Liver (tissue), 9 donors: ENCODE measurements around the gene SLFN12L. TPM values are rescaled to one million over a fixed set of nuclear protein-coding genes. Genes with fewer than 3 reads are reported as not detected.

ENCODE experiments used
- DNase-seq: peaks from one replicate; pipeline ENCODE4 v3.0.0-alpha.2; 2017; ENCODE audit warnings: low spot score
- H3K27ac ChIP-seq, 2 donors: one replicate each; pipeline ENCODE4 v1.7.0; 2013; ENCODE audit warnings: inconsistent platforms in 2 of 2, low read length in 2 of 2, control low read depth in 1 of 2, low read depth in 1 of 2, mild to moderate bottlenecking in 1 of 2
- H3K27me3 ChIP-seq, 4 donors: one replicate each; pipeline versions ENCODE4 v1.6.1 to v1.7.0; 2013; ENCODE audit warnings: low read length in 3 of 4, inconsistent platforms in 1 of 4, mild to moderate bottlenecking in 1 of 4, moderate library complexity in 1 of 4; ENCODE audit not compliant: control insufficient read depth in 4 of 4, insufficient read depth in 4 of 4
- H3K36me3 ChIP-seq, 4 donors: one replicate each; pipeline versions ENCODE4 v1.6.1 to v1.7.0; 2013; ENCODE audit warnings: low read length in 3 of 4, mild to moderate bottlenecking in 3 of 4, low read depth in 1 of 4, moderate library complexity in 1 of 4; ENCODE audit not compliant: control insufficient read depth in 4 of 4, insufficient read depth in 3 of 4
- H3K4me1 ChIP-seq, 4 donors: one replicate each; pipeline versions ENCODE4 v1.6.1 to v1.7.0; 2013; ENCODE audit warnings: low read length in 3 of 4, mild to moderate bottlenecking in 3 of 4, moderate library complexity in 1 of 4; ENCODE audit not compliant: control insufficient read depth in 4 of 4, insufficient read depth in 4 of 4
- H3K4me3 ChIP-seq, 3 donors: one replicate each; pipeline versions ENCODE4 v1.6.1 to v1.7.0; 2013; ENCODE audit warnings: low read length in 3 of 3, control low read depth in 1 of 3, low read depth in 1 of 3, mild to moderate bottlenecking in 1 of 3
- H3K9ac ChIP-seq, 2 donors: one replicate each; pipeline ENCODE4 v1.7.0; 2013; ENCODE audit warnings: low read length in 2 of 2, mild to moderate bottlenecking in 2 of 2, moderate library complexity in 2 of 2, control low read depth in 1 of 2, low read depth in 1 of 2
- H3K9me3 ChIP-seq, 4 donors: one replicate each; pipeline versions ENCODE4 v1.6.1 to v1.7.0; 2013; ENCODE audit warnings: low read length in 3 of 4; ENCODE audit not compliant: control insufficient read depth in 4 of 4
- EGR1 ChIP-seq, 2 donors: IDR thresholded peaks; 2 replicates each; pipeline ENCODE4 v1.6.1; 2016 to 2018; ENCODE audit warnings: antibody characterized with exemption in 2 of 2, low read depth in 2 of 2
- FOXA1 ChIP-seq: IDR thresholded peaks from 2 replicates; pipeline ENCODE4 v1.6.1; 2016; ENCODE audit warnings: antibody characterized with exemption
- FOXA2 ChIP-seq: IDR thresholded peaks from 2 replicates; pipeline ENCODE4 v1.6.1; 2016; ENCODE audit warnings: antibody characterized with exemption
- GABPA ChIP-seq, 2 donors: IDR thresholded peaks in 1 of 2; conservative IDR thresholded peaks in 1 of 2; 2 replicates each; pipeline ENCODE4 v1.6.1; 2016; ENCODE audit warnings: antibody characterized with exemption in 2 of 2, mild to moderate bottlenecking in 1 of 2, moderate library complexity in 1 of 2
- HNF4A ChIP-seq, 2 donors: conservative IDR thresholded peaks; 2 replicates each; pipeline ENCODE4 v1.6.1; 2016; ENCODE audit warnings: antibody characterized with exemption in 2 of 2, mild to moderate bottlenecking in 2 of 2
- HNF4G ChIP-seq: IDR thresholded peaks from 2 replicates; pipeline ENCODE4 v1.6.1; 2016; ENCODE audit warnings: antibody characterized with exemption
- JUND ChIP-seq, 2 donors: IDR thresholded peaks; 2 replicates each; pipeline ENCODE4 v1.6.1; 2016; ENCODE audit warnings: antibody characterized with exemption in 2 of 2
- NR2F2 ChIP-seq: IDR thresholded peaks from 2 replicates; pipeline ENCODE4 v1.6.1; 2016; ENCODE audit warnings: antibody characterized with exemption
- RAD21 ChIP-seq, 2 donors: IDR thresholded peaks; 2 replicates each; pipeline ENCODE4 v1.6.1; 2016; ENCODE audit warnings: antibody characterized with exemption in 2 of 2, mild to moderate bottlenecking in 2 of 2
- RXRA ChIP-seq, 2 donors: IDR thresholded peaks; 2 replicates each; pipeline ENCODE4 v1.6.1; 2017 to 2018; ENCODE audit warnings: antibody characterized with exemption in 2 of 2, mild to moderate bottlenecking in 1 of 2
- SP1 ChIP-seq: IDR thresholded peaks from 2 replicates; pipeline ENCODE4 v1.6.1; 2018; ENCODE audit warnings: antibody characterized with exemption, mild to moderate bottlenecking
- TAF1 ChIP-seq: conservative IDR thresholded peaks from 2 replicates; pipeline ENCODE4 v1.6.1; 2016; ENCODE audit warnings: antibody characterized with exemption, mild to moderate bottlenecking
- YY1 ChIP-seq: IDR thresholded peaks from 2 replicates; pipeline ENCODE4 v1.6.1; 2016; ENCODE audit warnings: antibody characterized with exemption, mild to moderate bottlenecking
- WGBS: extraction: QIAGEN DNeasy Blood & Tissue Kit; methylation state at CpG from one replicate; pipeline ENCODE4 v1.1.7; 2013; 5-methylcytosine and 5-hydroxymethylcytosine counted together
- polyA plus RNA-seq, 2 donors: library from polyadenylated mRNA; stranded (reverse) in 1 of 2; unstranded in 1 of 2; fragments of 200-250 nt in 1 of 2; fragments of >200 nt in 1 of 2; fragmentation: Nextera tagmentation in 1 of 2; extraction: Ambion mirVana in 1 of 2; gene quantifications; one replicate each; pipeline versions ENCODE4 v1.2.1 to v1.2.3, GENCODE V29; 2013 to 2015
- total RNA-seq, 2 donors: library from RNA; depleted of rRNA; stranded (reverse); fragments of >200 nt; gene quantifications; one replicate each; pipeline ENCODE4 v1.2.3, GENCODE V29; 2014
- TF ChIP-seq, protein P1 (sequence below): IDR thresholded peaks from 2 replicates; pipeline ENCODE4 v1.6.1; 2016; ENCODE audit warnings: antibody characterized with exemption
- TF ChIP-seq, protein P2 (sequence below): IDR thresholded peaks from 2 replicates; pipeline ENCODE4 v1.6.1; 2016; ENCODE audit warnings: antibody characterized with exemption
- TF ChIP-seq, protein P3 (sequence below): IDR thresholded peaks from 2 replicates; pipeline ENCODE4 v1.6.1; 2016; ENCODE audit warnings: antibody characterized with exemption
- TF ChIP-seq, protein P4 (sequence below): fragments of 150-350 bp; IDR thresholded peaks from 2 replicates; pipeline ENCODE4 v1.5.1; 2017; ENCODE audit warnings: improper control_type of control experiment, low read depth, low read length; ENCODE audit not compliant: missing input control
- TF ChIP-seq, protein P5 (sequence below): IDR thresholded peaks from 2 replicates; pipeline ENCODE4 v1.6.1; 2016; ENCODE audit warnings: antibody characterized with exemption, mild to moderate bottlenecking
- donor health status: healthy.
- donor health status: healthy.
- donor health status: healthy.
- donor health status: healthy.
- donor health status: healthy.

Gene SLFN12L
- total and polyA plus RNA-seq, 4 donors = 0.09 to 2.2 (median 0.27) TPM

DNA sequence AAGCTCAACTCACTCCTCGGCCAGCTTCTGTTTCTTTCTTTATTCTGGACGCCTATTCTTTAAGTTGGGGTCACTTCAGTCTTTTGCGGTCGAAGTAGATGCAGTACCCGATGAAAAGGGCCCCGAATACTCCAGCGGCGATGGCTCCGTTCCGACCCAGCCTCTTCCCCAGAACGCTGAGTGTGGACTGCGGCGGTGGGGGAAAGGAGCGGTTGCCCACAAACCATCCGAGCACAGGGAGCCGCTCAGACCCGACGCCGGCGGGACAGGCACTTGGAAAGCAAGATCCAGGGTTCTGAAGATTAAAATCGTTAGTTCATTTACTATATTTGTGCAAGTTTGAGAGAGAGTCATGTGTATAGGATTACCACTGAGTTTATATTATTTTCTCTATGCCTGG is 22.5 kb downstream of the SLFN12L start:
- no peak overlapping the region for H3K27ac ChIP-seq
- DNase-seq = no peak
- no peaks in the 10 kb centered on the region for H3K4me1 ChIP-seq
- no peaks in the 10 kb centered on the region for H3K36me3 ChIP-seq
- TF ChIP-seq HNF4A (conservative IDR thresholded peaks at IDR 0.05) (no peak), FOXA1 (no peak), SP1 (no peak), RXRA (IDR thresholded peaks at IDR 0.05) (no peak), JUND (IDR thresholded peaks at IDR 0.05) (no peak), RAD21 (IDR thresholded peaks at IDR 0.05) (no peak), EGR1 (IDR thresholded peaks at IDR 0.05; ENCODE audit: low read depth in 2 of 2) (no peak), YY1 (no peak), NR2F2 (no peak), FOXA2 (no peak), GABPA (IDR thresholded peaks at IDR 0.05 in 1 of 2, conservative IDR thresholded peaks at IDR 0.05 in 1 of 2) (no peak), TAF1 (no peak), HNF4G (no peak)
- TF ChIP-seq, protein P1, sequence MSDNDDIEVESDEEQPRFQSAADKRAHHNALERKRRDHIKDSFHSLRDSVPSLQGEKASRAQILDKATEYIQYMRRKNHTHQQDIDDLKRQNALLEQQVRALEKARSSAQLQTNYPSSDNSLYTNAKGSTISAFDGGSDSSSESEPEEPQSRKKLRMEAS = no peak
- TF ChIP-seq, protein P2, sequence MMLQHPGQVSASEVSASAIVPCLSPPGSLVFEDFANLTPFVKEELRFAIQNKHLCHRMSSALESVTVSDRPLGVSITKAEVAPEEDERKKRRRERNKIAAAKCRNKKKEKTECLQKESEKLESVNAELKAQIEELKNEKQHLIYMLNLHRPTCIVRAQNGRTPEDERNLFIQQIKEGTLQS = no peak
- TF ChIP-seq, protein P3, sequence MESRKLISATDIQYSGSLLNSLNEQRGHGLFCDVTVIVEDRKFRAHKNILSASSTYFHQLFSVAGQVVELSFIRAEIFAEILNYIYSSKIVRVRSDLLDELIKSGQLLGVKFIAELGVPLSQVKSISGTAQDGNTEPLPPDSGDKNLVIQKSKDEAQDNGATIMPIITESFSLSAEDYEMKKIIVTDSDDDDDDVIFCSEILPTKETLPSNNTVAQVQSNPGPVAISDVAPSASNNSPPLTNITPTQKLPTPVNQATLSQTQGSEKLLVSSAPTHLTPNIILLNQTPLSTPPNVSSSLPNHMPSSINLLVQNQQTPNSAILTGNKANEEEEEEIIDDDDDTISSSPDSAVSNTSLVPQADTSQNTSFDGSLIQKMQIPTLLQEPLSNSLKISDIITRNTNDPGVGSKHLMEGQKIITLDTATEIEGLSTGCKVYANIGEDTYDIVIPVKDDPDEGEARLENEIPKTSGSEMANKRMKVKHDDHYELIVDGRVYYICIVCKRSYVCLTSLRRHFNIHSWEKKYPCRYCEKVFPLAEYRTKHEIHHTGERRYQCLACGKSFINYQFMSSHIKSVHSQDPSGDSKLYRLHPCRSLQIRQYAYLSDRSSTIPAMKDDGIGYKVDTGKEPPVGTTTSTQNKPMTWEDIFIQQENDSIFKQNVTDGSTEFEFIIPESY = no peak
- TF ChIP-seq, protein P4, sequence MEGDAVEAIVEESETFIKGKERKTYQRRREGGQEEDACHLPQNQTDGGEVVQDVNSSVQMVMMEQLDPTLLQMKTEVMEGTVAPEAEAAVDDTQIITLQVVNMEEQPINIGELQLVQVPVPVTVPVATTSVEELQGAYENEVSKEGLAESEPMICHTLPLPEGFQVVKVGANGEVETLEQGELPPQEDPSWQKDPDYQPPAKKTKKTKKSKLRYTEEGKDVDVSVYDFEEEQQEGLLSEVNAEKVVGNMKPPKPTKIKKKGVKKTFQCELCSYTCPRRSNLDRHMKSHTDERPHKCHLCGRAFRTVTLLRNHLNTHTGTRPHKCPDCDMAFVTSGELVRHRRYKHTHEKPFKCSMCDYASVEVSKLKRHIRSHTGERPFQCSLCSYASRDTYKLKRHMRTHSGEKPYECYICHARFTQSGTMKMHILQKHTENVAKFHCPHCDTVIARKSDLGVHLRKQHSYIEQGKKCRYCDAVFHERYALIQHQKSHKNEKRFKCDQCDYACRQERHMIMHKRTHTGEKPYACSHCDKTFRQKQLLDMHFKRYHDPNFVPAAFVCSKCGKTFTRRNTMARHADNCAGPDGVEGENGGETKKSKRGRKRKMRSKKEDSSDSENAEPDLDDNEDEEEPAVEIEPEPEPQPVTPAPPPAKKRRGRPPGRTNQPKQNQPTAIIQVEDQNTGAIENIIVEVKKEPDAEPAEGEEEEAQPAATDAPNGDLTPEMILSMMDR = no peak
- TF ChIP-seq, protein P5, sequence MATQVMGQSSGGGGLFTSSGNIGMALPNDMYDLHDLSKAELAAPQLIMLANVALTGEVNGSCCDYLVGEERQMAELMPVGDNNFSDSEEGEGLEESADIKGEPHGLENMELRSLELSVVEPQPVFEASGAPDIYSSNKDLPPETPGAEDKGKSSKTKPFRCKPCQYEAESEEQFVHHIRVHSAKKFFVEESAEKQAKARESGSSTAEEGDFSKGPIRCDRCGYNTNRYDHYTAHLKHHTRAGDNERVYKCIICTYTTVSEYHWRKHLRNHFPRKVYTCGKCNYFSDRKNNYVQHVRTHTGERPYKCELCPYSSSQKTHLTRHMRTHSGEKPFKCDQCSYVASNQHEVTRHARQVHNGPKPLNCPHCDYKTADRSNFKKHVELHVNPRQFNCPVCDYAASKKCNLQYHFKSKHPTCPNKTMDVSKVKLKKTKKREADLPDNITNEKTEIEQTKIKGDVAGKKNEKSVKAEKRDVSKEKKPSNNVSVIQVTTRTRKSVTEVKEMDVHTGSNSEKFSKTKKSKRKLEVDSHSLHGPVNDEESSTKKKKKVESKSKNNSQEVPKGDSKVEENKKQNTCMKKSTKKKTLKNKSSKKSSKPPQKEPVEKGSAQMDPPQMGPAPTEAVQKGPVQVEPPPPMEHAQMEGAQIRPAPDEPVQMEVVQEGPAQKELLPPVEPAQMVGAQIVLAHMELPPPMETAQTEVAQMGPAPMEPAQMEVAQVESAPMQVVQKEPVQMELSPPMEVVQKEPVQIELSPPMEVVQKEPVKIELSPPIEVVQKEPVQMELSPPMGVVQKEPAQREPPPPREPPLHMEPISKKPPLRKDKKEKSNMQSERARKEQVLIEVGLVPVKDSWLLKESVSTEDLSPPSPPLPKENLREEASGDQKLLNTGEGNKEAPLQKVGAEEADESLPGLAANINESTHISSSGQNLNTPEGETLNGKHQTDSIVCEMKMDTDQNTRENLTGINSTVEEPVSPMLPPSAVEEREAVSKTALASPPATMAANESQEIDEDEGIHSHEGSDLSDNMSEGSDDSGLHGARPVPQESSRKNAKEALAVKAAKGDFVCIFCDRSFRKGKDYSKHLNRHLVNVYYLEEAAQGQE = no peak
- H3K4me3 ChIP-seq = no peak overlapping the region
- no peak overlapping the region for H3K9ac ChIP-seq
- peaks cover 0 to 19% (median 9%) of the 10 kb centered on the region in 4 donors for H3K27me3 ChIP-seq
- no peaks in the 10 kb centered on the region for H3K9me3 ChIP-seq
- WGBS = 58% methylated on average over 21 of the region's 21 CpGs

DNA sequence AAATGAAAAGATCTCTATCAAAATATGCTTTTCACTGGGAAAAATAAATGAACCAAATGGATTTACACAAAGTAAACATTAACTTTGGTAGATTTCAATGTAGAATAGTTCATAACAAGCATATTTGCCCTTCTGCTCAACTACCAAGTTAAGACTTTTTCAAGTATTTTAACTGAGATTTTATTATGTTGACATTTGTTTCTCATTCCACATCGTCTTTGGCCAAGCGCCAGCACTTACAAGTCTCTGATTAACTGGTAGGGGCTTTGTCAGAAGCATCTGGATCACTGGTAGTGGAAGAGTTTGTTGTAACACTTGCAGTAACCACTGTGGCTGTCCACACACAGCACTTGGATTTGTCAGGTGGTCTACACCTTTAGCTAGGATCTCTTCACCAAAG is 22.9 kb downstream of the SLFN12L start:
- no peak overlapping the region for H3K27ac ChIP-seq
- whole genome bisulfite sequencing = 42% methylated on average over 2 of the region's 2 CpGs

More for the DNA sequence above, 22.9 kb downstream of the SLFN12L start:
- no peak overlapping the region for H3K4me3 ChIP-seq
- DNase-seq = no peak
- H3K27me3 ChIP-seq = peaks cover 0 to 19% (median 9%) of the 10 kb centered on the region in 4 donors
- no peak overlapping the region for H3K9ac ChIP-seq
- no peaks in the 10 kb centered on the region for H3K4me1 ChIP-seq
- H3K36me3 ChIP-seq = no peaks in the 10 kb centered on the region
- TF ChIP-seq, protein P2 = no peak
- TF ChIP-seq GABPA (IDR thresholded peaks at IDR 0.05 in 1 of 2, conservative IDR thresholded peaks at IDR 0.05 in 1 of 2) = no peak
- no peak for TF ChIP-seq HNF4G
- TF ChIP-seq NR2F2 = no peak
- no peak for TF ChIP-seq YY1
- no peaks in the 10 kb centered on the region for H3K9me3 ChIP-seq
